WTC11 (cell line): ENCODE measurements around the gene ENKUR.

Source experiments
- CTCF ChIP-seq: fragments of 200-600 bp; IDR thresholded peaks from 2 replicates; pipeline ENCODE4 v1.8.0; 2022; ENCODE audit warnings: antibody characterized with exemption
- MAX ChIP-seq: sonication (generic); formaldehyde crosslinking; IDR thresholded peaks from 2 replicates; pipeline ENCODE4 v1.8.0; 2022; ENCODE audit warnings: mild to moderate bottlenecking, missing genetic modification reagents
- ZNF232 ChIP-seq: sonication (generic); formaldehyde crosslinking; IDR thresholded peaks from 2 replicates; pipeline ENCODE4 v1.8.0; 2022; ENCODE audit warnings: mild to moderate bottlenecking, missing genetic modification reagents

- no peak for TF ChIP-seq CTCF
- TF ChIP-seq MAX (CRISPR knock-in tag): no peak
- no peak for TF ChIP-seq ZNF232
These were observed 22.4 kb upstream of the ENKUR start for GRCh38 chr10:25038325-25038724.
